NCI-H82 treated with DMSO at 0.1 percent for 48 hours (cell line): ENCODE data around the gene DVL1.

Experiments used
- DNase-seq: peaks from one replicate; lab custom pipeline; 2025; ENCODE audit not compliant: unreplicated experiment; lab: John Stamatoyannopoulos, UW

Gene DVL1

DNA sequence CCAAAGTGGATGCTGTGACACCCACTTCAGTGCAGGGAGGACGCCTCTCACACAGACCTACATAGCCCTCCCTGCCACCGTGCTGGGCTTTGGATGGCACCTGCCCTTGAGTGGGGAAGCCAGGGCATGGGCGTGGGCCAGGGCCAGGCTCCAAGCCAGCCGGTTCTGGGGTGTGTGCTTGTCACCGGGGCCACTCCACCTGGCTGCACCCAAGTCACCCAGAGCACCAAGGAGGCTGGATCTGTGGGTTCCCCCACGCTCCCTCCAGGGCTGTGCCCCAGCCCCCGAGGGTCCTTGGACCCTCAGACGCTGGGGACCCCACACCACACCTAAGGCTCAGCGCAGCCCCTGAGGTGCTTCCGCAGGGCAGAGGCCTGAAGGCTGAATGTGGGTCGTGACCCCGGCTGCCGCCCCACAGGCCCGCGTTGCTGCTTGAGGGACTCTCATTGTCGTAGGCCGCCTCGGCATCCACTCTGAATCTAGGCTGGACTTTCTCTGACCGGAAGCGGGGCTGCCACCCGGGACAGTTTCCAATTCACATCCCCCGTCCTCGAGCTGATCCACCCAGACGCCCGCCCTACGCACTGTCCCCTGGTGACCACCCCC lies 7.7 kb upstream of the DVL1 start:
- no peak for DNase-seq

DNA sequence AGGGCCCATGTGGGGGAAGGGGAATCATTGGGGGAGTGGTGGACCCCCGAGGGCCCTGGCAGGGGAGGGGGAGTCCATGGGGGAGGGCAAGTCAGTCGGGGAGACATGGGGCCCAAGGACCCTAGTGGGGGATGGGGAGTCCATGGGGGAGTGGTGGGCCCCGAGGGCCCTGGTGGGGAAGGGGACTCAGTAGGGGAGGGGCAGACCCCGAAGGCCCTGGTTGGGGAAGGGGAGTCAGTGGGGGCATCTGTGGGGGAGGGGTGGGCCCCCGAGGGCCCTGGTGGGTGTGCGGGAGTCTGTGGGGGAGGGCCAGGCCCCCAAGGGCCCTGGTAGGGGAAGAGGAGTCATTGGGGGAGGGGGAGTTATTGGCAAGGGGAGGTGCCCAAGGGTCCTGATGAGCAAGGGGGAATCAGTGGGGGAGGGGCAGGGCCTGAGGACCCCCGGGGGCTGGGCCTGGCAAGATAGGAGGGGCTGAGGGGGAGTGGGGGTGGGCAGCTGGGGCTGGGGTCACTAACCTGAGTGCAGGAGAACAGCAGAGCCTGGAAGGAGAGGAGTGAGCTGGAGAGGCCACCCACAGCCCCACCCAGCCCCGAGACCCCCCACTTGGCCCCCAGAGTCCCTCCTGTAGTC lies 7.1 kb upstream of the DVL1 start:
- DNase-seq = no peak

DNA sequence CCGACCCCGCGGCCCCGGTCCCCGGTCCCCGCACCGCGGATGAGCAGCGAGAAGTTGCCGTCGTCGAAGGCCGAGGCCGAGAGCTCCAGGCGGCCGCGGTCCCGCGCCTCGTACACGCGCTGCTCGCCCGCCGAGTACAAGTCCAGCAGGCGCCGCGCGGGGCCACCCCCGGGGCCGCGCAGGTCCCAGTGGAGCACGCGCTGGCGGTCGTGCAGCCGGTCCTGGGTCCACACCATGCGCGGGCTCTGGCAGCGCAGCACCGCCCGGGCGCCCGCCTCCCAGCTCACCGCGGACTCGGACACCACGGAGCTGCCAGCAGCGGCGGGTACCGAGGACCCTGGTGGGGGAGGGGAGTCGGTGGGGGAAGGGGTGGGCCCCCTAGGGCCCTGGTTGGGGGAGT lies 6.2 kb upstream of the DVL1 start:
- no peak for DNase-seq

DNA sequence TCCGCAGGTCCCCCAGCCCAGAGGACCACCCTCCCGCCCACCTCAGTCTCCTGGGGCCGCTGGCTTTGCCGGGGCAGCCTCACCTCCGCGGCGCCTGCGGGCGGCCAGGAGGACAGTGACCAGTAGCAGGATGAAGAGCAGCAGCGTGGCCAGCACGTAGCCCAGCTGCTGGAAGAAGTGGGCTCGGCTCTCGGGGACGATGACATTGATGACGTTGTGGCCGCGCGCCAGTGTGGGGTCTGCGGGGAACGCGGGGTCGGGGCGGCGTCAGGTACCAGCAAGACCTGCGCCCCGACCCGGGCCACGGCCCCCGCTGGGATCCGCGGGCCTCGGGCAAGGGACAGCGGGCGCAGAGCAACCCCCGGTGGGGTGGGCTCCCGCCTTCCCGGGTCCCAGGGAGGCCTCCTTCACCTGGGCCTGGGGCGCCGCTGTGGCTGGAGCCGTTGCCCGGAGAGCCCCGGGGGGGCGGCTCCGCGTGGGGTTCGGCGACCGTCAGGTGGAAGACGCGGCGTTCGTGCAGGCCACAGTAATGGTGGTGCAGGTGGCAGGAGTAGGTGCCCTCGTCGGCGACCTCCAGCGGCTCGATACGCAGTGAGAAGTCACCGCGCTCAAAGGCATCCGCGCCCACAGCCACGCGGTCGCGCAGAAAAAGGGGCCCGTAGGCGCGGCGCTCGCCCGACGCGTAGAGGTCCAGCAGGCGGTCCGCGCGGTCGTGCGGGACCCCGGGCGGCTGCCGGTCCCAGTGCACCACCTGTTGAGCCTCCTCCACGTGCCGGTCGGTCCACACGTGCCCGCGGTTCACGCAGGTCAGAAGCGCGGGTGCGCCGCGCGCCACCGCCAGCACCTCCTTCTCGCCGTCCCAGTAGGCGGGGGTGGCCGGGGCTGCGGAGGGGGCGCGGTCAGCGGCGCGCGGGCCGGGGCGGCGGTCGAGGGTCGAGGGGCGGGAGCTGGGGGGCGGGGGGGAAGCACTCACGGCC lies 5.3 kb upstream of the DVL1 start:
- DNase-seq = no peak

DNA sequence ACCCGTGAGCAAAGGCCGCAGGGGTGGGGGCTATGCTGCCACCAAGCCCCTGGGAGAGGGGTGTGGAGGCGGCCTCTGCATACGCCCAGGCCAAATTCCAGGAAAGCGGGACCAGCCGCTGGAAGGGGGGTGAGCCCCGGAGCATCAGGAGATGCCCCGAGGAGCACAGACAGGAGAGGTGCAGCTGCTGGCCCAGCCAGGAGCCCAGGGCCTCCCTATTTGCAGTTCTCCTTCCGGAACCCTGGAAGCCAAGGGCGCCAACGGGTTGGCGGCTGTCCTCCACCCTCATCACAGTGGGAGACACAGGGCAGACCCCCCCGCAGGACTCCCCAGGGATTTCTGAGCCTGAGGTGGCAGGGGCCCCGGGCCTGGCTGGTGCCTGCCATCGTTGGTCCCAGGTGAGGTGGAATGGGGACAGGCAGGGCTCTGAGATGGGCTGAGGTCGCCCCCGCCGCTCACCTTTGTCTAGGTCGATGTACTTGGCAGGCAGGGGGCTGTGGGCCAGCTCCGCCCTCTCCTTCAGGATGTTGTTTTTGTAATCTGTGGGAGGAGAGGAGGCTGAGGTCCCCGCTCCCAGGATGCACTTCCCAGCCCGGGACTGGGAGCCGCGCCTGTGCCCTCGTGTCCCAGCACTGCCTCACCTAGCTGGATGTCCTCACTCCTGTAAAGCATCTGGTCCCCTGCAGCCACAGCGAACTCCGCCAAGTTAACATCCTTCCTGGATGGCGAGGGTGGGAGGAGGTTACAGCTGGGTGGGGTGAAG lies 4.4 kb upstream of the DVL1 start:
- no peak for DNase-seq

DNA sequence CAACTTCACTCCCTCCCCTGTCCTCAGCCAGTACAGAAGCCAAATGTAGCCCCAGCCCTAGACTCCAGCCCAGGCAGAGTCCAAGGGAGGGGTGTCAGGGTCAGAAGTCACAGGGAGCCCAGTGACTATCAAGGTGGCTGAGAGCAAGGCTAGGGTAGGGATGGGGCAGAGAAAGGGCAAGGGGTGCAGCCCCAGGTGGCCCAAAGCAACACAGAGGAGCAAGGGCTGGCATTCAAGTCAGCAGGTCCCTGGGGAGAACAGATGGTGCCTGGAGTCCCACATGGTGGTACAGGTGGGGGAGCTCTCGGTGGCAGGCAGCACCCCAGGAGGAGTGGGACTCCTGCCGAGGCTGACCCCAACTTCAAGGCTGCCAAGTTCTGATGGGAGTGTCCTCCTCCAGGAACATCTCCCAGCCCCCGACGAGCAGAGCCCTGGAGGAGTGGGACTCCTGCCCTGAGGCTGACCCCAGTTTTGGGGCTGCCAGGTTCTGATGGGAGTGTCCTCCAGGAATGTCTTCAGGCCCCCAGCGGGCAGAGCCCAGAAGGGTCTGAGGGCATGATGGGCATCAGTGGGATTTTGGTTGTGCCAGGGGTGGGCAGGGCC lies 3.7 kb upstream of the DVL1 start:
- peak; percentile 26 for DNase-seq

DNA sequence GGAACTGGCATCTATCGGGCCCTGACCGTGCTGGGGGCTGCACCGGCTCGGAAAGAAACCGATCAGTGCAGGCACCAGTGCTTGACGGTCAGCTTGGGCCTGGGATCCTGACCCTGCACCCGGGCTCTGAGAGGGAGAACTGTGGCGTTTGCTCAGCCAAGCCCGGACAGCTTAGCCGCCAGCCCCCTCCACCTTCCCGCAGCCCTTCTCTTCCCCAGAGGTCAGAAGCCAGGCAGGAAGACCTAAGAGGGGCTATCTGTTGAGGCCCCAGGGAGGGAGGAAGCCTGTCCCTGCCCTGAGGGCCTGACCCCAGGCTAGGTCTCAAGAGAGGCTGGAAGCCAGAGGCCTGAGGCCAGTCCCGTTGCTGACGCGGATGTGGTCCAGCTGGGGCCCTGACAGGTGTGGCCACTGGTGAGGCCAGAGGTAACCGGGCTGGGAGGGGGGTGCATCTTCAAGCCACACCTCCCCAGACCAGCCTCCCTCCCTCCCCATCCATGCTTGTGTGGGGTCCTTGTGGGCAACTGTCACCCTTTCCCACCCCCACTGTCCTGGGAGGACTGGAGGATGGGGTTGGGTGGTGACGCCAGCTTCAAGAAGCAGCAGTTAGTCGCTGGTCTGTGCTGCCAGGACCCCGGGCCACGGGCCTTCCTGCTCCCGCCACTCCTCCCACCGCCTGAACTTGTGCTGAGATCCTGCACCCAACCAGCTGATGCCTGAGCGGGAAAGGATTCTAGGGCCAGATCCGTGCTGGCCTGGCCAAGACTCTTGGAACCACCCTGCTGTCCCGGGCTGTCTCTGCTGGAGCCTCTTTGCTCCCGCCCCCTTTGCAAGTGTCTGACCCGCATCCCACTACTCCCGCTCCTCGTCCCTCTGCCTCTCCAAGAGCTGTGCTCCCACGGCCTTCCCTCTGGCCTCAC lies 2.6 kb upstream of the DVL1 start:
- no peak for DNase-seq

DNA sequence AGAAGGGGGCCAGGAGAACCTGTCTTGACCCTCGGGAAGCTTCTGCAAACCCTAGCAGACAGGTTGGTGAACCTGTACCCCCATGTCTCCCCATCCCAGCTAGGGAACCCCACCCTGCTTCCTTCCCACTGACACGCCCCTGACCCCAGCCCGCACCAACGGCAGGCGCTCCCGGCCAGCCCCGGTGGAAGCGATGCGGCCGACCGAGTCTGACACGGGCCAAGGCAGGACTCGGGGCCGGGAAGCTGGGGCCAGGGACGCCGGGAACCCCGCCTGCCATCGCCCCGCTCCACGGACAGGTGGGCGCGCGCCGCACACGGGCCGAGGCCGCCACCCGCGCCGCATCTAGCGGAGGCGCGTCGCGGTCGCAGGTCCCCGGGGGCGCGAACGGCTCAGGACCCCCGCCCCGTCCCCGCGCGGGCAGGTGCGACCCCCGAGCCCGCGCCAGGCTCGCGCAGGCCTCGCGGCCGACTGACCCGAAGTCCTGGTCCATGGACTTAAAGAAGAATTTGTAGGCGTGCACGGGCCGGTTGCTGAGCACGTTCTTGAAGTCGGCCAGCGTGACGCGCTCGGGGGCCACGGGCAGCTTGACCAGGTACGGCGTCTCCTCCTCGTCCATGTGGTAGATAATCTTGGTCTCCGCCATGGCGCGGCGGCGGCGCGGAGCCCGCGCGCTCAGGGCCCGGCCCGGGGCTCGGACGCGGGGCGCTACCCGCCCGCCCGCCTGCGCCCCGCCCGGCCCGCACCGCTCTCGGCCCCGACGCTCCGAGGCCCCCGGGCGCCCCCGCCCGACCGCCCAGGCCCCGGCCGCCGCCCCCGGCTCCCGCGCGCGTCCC lies 580 bp downstream of the DVL1 start:
- no peak for DNase-seq

DNA sequence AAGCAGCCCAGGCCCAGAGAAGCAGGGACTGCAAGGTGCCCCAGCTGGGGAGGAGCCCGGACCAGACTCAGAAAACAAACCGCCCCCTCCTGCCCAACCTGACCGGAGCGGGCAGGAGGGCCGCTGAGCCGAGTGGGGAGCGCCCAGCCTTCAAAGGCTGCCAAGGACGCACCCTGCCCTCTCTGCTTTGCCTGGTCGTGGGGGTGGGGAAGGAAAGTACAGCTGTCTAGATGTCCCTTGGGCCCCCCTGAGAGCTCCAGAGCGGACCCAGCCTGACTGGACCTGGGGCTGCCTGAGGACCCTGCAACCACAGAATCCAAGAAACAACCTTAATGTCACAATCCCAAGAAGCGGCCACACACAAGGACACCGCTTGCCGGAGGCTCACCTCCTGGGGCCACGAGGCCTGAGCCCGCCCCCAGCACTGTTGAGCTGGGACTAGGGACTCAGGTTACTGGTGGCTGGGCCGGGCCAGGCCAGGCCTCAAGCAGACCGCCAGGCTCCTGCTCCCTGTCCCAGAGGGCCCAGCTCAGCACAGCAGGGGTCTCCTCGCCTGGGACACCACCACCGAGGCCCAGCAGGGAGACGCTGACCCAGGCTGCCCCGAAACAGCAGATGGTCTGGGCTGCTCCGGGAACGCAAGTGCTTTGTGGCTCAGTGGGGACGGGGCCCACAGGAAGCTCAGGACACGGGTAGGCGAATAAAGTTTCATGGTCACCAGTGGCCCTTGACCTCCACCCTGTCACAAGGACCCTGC lies 1.4 kb downstream of the DVL1 start:
- DNase-seq = no peak

DNA sequence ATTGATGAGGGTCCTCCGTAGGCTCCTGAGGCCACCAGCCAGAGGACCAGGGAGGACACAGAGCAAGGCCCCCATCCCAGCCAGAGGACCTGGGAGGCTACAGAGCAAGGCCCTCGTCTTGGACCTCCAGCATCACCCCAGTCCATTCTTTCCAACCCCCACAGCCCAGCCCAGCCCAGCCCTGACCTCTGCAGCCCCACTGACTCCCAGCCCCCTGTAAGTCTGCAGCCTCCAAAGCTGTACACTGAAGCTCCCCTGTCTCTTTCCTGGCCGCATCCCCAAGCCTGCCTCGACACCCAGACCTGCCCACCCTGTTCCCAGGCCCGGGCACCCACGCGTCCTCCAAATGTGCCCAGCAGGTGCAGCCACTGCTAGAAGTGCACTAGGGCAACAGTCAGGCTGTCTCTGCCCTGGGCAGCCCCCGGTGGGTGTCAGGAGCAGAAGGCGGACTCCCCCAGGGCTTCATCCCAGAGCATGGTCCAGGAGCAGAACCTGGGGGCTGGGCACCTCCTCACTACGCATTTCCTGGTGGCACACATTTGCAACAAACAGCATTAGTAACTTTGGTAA lies 2.1 kb downstream of the DVL1 start:
- DNase-seq = no peak

DNA sequence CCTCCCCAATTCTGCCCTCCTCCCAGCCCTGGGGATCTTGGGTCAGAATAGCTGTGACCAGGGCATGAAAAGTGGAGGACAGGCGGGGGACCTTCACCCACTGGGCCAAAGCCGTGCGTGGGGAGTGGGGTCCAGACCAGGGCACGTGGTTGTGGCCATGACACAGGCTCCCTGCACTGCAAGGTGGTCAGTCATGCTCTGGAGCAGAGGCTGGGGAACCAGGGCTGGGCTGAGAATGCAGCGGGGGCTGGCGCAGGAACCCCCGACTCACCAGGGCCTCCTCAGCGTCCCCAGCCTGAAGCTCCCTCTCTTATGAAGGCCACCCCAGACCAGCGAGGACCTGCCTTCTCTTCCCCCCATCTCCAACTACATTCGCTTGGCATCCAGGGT lies 2.7 kb downstream of the DVL1 start:
- no peak for DNase-seq

DNA sequence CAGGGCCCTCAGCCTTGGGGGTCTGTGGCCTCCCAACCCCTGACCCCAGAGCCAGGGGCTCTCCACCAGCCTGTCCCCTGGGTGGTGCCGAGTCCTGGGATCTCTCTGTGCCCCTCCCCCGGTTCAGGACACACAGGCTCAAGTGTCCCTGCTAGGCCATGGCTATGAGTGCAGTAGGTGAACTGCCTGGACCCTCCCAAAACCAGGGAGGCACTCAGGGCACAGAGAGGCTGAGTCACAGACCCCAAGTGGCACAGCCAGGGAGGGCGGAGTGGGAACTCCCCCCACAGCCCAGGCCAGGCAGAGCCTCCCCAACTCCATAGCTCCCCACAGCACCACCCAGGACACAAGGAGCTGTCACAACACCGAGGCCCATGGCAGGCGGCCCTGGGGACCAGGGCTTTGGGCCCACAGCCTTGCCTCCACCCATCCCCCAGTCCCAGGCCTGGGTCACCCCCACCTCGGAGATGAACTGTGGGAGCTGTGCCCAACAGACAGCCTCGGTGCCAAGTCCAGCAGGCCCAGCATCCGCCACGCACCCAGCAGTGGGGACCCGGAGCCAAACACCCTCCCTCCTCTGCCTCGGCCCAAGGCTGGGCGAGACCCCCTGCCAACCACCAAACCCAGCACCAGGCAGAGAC lies 3.2 kb downstream of the DVL1 start:
- no peak for DNase-seq

DNA sequence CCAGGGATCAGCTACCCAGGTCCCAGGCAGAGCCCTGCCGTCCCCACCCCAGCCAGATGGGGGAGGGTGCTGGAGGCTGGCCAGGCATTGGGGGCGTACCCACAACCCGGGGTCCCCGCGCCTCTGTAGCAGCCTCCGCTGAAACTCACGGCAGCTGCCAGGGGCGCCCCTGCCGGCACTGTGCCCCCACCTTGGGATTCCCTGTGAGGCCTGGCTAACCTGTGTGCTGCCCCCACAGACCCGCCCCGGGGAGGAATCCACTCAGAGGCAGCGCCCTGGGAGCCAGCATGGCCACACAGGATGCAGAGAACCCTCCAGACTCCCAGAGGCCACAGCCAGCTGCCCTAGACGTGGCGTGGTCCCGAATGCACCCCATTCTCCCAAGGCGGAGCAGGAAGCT lies 3.8 kb downstream of the DVL1 start:
- DNase-seq = no peak

DNA sequence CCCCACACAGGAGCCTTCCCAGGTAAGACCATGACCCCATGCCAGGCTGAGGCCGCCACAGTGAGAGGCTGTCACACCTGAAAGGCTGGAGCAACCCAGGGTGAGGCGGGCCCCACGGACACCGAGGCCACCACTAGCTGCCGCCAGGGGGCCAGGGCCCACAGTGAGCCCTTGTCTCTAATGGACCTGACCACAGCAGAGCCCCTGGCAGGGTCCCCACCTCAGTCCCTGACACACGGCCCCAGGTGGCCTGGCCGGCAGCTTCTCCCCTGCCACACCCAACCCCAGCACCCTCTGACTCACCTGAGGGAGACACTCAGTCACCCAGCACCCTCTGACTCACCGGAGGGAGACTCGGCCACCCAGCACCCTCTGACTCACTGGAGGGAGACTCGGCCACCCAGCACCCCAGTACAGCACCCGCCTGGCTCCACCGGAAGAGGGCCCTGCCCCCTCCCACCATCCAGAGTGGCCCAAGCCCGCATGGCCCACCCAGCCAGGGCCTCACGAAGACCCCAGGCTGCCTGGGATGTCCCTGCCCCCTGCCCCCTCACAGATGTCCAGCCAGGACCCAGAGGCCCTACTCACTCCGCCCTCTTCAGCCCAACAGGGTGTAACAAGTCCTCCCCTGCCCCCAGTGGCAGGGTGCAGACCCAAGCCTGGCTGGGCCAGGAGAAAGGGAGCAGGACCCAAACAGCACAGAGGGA lies 4.4 kb downstream of the DVL1 start:
- DNase-seq = no peak

DNA sequence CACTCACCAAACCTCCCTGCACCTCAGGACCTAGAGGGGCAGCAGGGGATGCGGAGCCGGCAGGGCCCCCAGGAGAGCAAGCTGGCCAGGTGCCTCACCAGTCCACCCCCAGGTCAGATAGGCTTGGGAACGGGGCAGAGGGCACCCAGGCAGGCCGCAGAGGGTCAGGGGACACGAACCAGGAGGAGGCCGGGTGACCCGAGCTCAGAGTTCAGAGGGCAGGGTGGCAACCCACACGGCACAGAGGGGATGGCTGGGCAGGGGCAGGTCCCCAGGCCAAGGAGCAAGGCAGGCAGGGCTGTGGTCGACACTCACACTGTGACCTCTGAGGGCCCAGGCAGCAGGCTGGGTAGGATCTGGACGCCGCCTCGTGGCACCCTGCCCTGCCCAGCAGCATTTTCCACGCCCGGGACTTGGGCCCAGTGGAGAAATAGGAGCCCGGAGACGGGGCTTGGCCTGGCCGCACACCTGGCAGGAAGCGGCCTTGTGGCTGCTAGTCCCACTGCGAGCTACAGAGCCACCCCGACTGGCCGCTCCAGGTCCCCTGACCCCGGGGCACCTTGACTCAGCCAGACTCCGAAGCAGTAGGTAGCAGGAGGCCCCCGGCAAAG lies 5.3 kb downstream of the DVL1 start:
- no peak for DNase-seq

DNA sequence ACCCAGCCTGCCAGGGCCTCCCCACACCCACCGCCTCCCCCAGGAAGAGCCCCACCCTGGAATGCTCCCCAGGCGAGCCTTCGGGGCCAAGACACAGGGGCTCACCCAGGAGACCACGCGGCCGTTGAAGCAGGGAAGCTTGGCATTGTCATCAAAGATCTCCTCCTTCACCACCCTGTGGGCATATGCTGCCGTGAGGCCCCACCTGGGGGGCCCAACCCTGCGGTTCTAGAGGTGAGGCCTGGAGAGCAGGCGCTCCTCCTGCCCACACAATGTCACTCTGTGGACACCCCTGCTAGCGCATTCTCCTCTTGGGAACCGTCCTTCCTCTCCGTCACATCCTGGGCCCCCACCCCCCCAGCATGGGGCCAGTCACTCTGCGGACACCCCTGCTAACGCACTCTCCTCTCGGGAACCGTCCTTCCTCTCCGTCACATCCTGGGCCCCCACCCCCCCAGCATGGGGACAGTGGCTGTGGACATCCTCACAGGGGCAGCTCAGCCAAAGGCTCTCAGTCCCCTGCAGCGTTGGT lies 6.6 kb downstream of the DVL1 start:
- DNase-seq = no peak
